GM12873 (cell line): ENCODE results near the gene UBTD1.

Experiments
- CTCF ChIP-seq: IDR thresholded peaks from 2 replicates; pipeline ENCODE4 v1.5.1; 2012; ENCODE audit warnings: low read depth, mild to moderate bottlenecking, moderate library complexity, low read length, control low read depth; ENCODE audit not compliant: insufficient read depth; ENCODE audit errors: missing control alignments

The UBTD1 gene

DNA sequence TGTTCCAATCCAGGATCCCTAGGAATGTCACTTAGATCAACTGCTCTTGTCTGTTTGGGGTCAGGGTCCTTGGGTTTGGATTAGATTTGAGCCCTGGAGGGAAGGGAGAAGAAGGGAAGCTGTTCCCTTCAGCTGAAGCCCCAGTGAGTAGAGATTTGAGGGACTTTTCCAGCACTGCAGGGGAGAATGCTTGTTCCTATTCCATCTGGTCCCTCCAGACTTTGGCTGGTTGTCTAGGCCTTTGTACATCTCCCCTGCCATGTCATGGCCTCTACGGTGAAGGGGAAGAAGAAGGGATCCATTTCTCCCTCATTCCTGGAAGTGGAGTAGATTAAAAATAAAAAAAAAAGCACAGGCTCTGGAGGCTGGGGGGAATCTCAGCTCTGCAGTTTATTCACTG, 101.9 kb downstream of the UBTD1 start:
- TF ChIP-seq CTCF = no peak

- TF ChIP-seq CTCF = no peak
These were observed 102.8 kb downstream of the UBTD1 start for GRCh38 chr10:97601268-97602215.

DNA sequence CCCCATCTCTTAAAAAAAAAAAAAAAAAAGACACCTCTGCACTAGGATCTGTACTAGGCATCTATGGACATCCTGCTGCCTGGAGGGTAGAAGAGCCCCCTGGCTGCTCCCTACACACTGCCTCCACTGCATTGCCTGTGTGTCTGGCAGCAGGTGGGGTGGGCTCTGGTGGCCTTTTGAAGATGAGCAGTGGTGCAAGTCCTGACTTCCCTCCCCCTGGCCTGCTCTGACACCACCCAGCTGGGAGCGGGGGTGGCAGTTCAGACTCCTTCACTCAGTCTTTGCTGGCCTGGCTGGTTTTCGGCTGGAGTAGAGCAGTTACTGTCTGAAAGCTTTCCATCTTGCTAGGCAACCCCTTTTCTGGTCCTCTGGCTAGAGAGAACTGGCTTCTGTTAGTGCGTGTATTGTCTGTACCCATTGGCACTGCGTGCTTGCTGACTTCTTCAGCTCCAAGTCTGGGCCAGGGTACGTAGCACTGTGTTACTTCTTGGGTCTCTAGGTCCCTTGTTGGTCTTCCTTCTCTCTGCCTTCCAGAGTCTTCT, 108.4 kb downstream of the UBTD1 start:
- no peak for TF ChIP-seq CTCF

DNA sequence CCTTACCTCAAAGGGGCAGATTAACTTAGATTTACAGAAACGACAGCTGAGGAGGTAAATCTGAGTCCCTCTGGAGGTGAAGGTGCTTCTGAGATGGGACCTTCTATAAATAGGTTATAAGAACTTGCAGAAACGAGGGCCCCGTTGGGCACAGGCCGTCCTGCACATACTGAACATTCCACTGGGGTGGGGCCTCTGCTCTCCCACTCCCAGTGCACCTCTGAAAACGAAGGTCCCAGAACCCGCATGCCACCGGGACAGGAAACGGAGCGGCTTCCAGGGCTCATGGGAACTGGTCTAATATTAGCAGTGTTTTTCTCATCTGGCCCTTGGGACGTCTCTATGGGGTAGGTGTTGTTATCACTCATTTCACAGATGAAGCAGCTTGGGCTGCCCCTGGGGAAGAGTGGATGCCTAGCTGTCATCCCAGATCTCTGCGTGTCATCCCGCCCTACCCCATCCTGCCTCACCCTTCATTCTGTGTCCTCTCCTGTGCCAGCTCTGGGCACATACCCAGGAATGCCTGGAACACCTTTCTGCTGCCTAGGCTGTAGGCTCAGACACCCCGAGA, 110.4 kb downstream of the UBTD1 start:
- TF ChIP-seq CTCF = no peak

DNA sequence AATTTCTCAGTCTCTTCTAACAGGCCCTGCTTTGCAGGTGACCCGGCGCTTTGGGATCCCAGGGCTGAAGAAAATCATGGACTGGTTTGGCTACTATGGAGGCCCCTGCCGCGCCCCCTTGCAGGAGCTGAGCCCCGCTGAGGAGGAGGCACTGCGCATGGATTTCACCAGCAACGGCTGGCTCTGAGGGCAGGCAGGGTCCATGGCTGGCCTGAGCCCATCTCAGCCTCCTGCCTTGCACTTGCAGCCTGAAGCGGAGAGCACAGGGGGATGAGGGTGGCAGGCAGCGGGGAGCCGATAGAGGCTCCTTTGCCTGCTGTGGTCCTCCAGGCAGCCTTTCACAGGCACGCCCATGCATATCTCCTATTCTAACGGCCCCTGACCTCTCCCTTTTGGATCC, 112.7 kb downstream of the UBTD1 start:
- TF ChIP-seq CTCF = no peak

DNA sequence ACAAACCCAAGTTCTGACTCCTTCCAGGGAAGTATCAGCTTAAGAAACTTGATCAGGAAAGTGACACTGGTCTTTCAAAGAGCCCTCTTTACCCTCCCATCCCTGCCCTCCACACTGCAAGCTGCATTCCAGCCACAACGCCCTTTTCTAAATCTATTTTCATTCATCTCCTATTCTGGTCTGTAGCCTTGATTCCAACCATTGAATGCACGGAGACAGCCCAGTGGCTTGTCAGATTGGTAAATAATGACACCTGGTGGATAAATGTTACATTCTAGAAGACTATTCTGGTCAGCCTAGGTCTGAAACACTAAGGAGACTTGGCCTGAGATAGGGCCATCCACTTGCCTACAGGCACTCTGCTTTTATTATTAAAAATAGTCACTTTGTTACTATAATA, 113.7 kb downstream of the UBTD1 start:
- TF ChIP-seq CTCF = no peak

DNA sequence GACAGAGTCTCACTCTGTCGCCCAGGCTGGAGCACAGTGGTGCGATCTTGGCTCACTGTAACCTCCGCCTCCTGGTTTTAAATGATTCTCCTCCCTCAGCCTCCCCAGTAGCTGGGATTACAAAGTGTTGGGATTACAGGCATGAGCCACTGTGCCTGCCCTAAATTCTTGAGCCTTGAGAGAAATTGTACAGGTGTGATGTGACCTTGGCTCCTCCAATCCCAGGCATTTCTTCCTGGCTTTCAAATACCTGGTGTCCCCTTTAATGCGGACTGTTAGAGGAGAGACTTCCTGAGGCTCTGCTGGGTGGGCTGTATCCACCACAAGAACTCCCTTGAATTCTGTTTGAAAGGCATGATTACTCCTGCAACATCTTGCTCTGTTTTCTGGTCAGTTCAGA, 119.6 kb downstream of the UBTD1 start:
- TF ChIP-seq CTCF = no peak
